Lung (tissue), 12 donors: ENCODE measurements around the gene SPAG8. TPM values are rescaled to one million over a fixed set of nuclear protein-coding genes. Genes with fewer than 3 reads are reported as not detected.

ENCODE experiments used
- ATAC-seq: fragments of 200-7000 bp; cut with Tn5 transposase; one replicate; pipeline ENCODE4 v1.9.1; 2020; ENCODE audit warnings: moderate number of reproducible peaks; ENCODE audit not compliant: insufficient read depth, low FRiP score
- DNase-seq, 3 donors: peaks; one replicate each; pipeline ENCODE4 v3.0.0-alpha.2; 2013 to 2017
- H3K27ac ChIP-seq, 2 donors: one replicate each; pipeline ENCODE4 v1.5.1; 2013; ENCODE audit warnings: mild to moderate bottlenecking in 2 of 2, moderate library complexity in 2 of 2, control low read depth in 1 of 2, inconsistent platforms in 1 of 2, low read depth in 1 of 2, low read length in 1 of 2
- H3K27me3 ChIP-seq, 3 donors: one replicate each; pipeline ENCODE4 v1.5.1; 2013; ENCODE audit warnings: low read length in 2 of 3; ENCODE audit not compliant: control insufficient read depth in 3 of 3, insufficient read depth in 3 of 3
- H3K36me3 ChIP-seq, 4 donors: one replicate each; pipeline ENCODE4 v1.5.1; 2013; ENCODE audit warnings: low read length in 4 of 4, mild to moderate bottlenecking in 1 of 4, moderate library complexity in 1 of 4; ENCODE audit not compliant: control insufficient read depth in 4 of 4, insufficient read depth in 4 of 4
- H3K4me1 ChIP-seq, 5 donors: one replicate each; pipeline ENCODE4 v1.5.1; 2013; ENCODE audit warnings: low read length in 5 of 5, mild to moderate bottlenecking in 2 of 5, moderate library complexity in 1 of 5; ENCODE audit not compliant: control insufficient read depth in 5 of 5, insufficient read depth in 5 of 5
- H3K4me3 ChIP-seq: one replicate; pipeline ENCODE4 v1.5.1; 2013; ENCODE audit warnings: mild to moderate bottlenecking, control low read depth, moderate library complexity
- H3K9ac ChIP-seq, 2 donors: one replicate each; pipeline ENCODE4 v1.5.1; 2013; ENCODE audit warnings: low read length in 2 of 2, control low read depth in 1 of 2; ENCODE audit not compliant: insufficient read depth in 1 of 2
- H3K9me3 ChIP-seq, 4 donors: one replicate each; pipeline ENCODE4 v1.5.1; 2013; ENCODE audit warnings: low read length in 3 of 4, mild to moderate bottlenecking in 1 of 4, moderate library complexity in 1 of 4; ENCODE audit not compliant: control insufficient read depth in 4 of 4, insufficient read depth in 3 of 4
- WGBS, 2 donors: extraction: QIAGEN DNeasy Blood & Tissue Kit; methylation state at CpG; one replicate each; pipeline ENCODE4 v1.1.7; 2013; 5-methylcytosine and 5-hydroxymethylcytosine counted together
- polyA plus RNA-seq, 2 donors: library from polyadenylated mRNA; stranded (reverse); fragments of 200-250 nt; gene quantifications; one replicate each; pipeline ENCODE4 v1.2.1, GENCODE V29; 2013
- total RNA-seq, 2 donors: library from RNA; depleted of rRNA in 1 of 2; stranded (reverse); fragments of >200 nt in 1 of 2; gene quantifications; one replicate each; pipeline ENCODE4 v1.2.1, GENCODE V29; 2014 to 2021
- TF ChIP-seq, protein P1 (sequence below): IDR thresholded peaks from 2 replicates; pipeline ENCODE4 v1.5.1; 2012; ENCODE audit warnings: mild to moderate bottlenecking; ENCODE audit errors: control extremely low read depth, extremely low read depth
- donor health status: control.
- donor health status: control.
- donor health status: Bipolar disorder and iron deficiency.
- donor health status: healthy.
- donor health status: DM: yes; HTN: yes; CAD: no.

SPAG8 gene
- total and polyA plus RNA-seq, 4 donors: 5.8 to 20.6 (median 9.0) TPM

DNA sequence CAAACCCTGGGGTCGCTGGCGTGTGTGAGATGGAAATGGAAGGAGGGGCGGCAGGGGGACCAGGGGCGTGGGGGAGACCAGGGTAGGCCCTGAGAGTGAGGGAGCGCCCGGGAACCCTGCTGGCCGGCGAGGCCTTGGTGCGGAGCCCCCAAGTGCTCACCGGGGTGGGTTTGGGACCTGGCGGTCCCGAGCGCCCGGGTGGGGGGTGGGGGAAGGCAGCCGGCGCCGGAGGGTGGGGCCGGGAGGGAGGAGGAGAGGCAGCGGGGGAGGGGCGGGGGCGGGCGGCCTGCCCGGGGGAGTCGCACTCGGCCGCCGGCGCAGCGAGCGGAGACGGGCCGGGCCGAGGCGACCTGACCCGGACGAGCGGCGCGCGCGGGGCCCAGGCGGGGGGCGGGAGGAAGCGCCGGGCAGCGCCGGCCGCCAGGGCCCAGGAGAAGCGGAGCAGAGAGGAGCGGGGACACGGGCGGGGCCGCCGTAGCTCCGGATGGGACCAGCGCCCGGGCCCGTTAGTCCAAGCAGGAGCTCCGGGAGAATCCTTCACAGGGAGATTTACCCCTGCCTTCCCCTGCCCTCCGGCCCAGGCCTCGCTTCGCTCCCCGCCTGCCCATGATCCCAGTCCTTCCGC is 20.7 kb downstream of the SPAG8 start, which contains the start of gene NPR2:
TSS of gene NPR2 (plus strand) at position 295 of the 625 bp plus-strand sequence. CDS start 818 bp downstream, outside the sequence.
- peak; percentile 23 for ATAC-seq
- Histone ChIP-seq H3K4me1 (peaks cover 0 to 34% (median 14%) of the 10 kb centered on the region in 5 donors), H3K27ac (peak within 1 kb of the TSS; percentile 67 to 78)

DNA sequence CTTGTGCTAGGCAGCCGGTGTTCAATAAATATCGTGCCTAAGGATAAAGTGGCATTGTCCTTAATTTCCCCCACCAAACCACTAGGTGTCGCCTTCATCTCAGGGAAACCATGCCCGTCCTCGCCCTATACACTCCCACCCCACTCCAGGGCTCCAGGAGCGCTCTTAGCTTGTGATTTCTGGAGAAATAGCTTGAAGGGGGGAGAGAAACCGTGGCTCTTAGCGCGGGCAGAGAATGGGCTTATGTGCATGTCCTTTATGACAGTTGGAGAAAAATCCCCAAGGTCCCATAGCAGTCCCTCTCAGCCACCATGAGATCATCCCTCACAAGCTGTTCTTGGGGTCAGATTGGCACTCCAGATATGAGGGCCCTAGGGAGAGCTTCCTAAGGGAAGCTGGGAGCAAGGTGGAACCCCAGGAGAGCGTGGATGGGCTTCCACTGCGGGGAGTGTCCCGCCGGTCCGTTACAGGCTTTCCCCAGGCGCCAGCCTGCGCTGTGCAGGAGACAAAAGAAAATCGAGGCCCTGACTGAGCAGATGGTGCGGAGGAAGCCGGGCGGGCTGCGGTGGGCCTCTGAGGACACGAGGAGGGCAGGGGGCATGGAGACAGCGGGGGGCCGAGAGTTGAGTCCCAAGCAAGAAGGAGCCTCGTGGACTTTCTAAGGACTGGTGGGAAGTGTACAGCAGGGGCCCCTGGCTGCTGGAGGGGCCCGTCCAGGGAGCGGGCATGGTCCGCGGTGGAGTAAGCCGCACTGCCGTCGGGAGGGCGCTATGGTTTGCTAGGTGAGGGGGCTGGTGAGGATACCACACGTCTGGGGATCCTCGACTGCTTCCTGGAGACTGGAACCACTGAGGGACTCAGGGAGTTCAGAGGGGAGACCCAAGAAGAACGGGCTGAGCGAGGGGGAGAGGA is 21.4 kb downstream of the SPAG8 start:
- peak overlapping the region in 1 of 2 donors; percentile 76 for H3K27ac ChIP-seq
- H3K4me1 ChIP-seq: peaks cover 0 to 34% (median 14%) of the 10 kb centered on the region in 5 donors
- ATAC-seq (peak; percentile 91), DNase-seq (peak; percentile 84 to 93 (median 92))
- no peak overlapping the region for H3K4me3 ChIP-seq
- TF ChIP-seq, protein P1, sequence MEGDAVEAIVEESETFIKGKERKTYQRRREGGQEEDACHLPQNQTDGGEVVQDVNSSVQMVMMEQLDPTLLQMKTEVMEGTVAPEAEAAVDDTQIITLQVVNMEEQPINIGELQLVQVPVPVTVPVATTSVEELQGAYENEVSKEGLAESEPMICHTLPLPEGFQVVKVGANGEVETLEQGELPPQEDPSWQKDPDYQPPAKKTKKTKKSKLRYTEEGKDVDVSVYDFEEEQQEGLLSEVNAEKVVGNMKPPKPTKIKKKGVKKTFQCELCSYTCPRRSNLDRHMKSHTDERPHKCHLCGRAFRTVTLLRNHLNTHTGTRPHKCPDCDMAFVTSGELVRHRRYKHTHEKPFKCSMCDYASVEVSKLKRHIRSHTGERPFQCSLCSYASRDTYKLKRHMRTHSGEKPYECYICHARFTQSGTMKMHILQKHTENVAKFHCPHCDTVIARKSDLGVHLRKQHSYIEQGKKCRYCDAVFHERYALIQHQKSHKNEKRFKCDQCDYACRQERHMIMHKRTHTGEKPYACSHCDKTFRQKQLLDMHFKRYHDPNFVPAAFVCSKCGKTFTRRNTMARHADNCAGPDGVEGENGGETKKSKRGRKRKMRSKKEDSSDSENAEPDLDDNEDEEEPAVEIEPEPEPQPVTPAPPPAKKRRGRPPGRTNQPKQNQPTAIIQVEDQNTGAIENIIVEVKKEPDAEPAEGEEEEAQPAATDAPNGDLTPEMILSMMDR: peak; percentile 93
- H3K9me3 ChIP-seq: no peaks in the 10 kb centered on the region
- H3K27me3 ChIP-seq: no peaks in the 10 kb centered on the region
- H3K9ac ChIP-seq: no peak overlapping the region
- H3K36me3 ChIP-seq: no peaks in the 10 kb centered on the region
- 52 to 58% methylated on average over 37 of the region's 37 CpGs for WGBS, 2 donors

More for the DNA sequence above, 20.7 kb downstream of the SPAG8 start, which contains the start of gene NPR2:
- H3K9ac ChIP-seq: peak within 1 kb of the TSS in 1 of 2 donors; percentile 42
- H3K27me3 ChIP-seq: no peaks in the 10 kb centered on the region
- WGBS, 2 donors: 17 to 25% methylated on average over 32 to 63 of the region's 64 CpGs
- peak; percentile 58 to 71 (median 61) for DNase-seq
- TF ChIP-seq, protein P1: no peak
- H3K4me3 ChIP-seq: peak within 1 kb of the TSS; percentile 35
- H3K36me3 ChIP-seq: no peaks in the 10 kb centered on the region
- no peaks in the 10 kb centered on the region for H3K9me3 ChIP-seq

DNA sequence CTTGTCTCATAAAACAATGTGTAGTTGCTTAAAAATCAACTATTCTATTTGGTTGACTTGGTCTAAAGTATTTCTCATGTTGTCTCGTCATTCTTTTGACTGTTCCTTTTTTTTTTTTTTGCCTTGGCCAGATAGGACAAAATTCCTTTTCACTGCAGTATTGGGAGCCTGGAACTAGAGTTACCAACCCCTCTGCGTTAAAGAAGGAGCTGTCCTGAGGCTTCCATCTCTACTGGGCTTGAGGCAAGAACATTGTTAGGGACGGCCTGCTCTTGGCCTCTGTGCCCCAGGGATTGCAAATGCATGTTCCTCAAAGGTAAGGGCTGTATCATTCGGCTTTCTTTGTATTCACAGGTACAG is 22.1 kb downstream of the SPAG8 start:
- ATAC-seq (no peak), DNase-seq (no peak)
- TF ChIP-seq, protein P1: no peak
- H3K27ac ChIP-seq: no peak overlapping the region
- H3K9ac ChIP-seq: no peak overlapping the region
- no peaks in the 10 kb centered on the region for H3K27me3 ChIP-seq
- 38 to 53% methylated on average over 4 of the region's 4 CpGs for WGBS, 2 donors
- peaks cover 0 to 3% (median 0%) of the 10 kb centered on the region in 4 donors for H3K36me3 ChIP-seq
- H3K4me3 ChIP-seq: no peak overlapping the region
- no peaks in the 10 kb centered on the region for H3K9me3 ChIP-seq
- peaks cover 0 to 34% (median 14%) of the 10 kb centered on the region in 5 donors for H3K4me1 ChIP-seq
